Left ventricle myocardium inferior (tissue), 1 donor: ENCODE data around the gene TMF1. TPM values are rescaled to one million over a fixed set of nuclear protein-coding genes. Genes with fewer than 3 reads are reported as not detected.

Source experiments
- DNase-seq: peaks from one replicate; pipeline ENCODE4 v3.0.0-alpha.2; 2020
- H3K27ac ChIP-seq: fragments of 200-600 bp; replicated peaks from 2 replicates; pipeline ENCODE4 v1.8.0; 2021
- H3K27me3 ChIP-seq: fragments of 200-600 bp; 2 replicates; pipeline ENCODE4 v1.8.0; 2021; ENCODE audit warnings: low read depth
- H3K36me3 ChIP-seq: fragments of 200-600 bp; 2 replicates; pipeline ENCODE4 v1.8.0; 2021
- H3K4me1 ChIP-seq: fragments of 200-600 bp; 2 replicates; pipeline ENCODE4 v1.8.0; 2021
- H3K4me3 ChIP-seq: fragments of 200-600 bp; 2 replicates; pipeline ENCODE4 v1.8.0; 2021; ENCODE audit warnings: mild to moderate bottlenecking, moderate library complexity
- H3K9me3 ChIP-seq: fragments of 200-600 bp; replicated peaks from 2 replicates; pipeline ENCODE4 v1.8.0; 2021
- CTCF ChIP-seq: fragments of 200-600 bp; IDR thresholded peaks from 2 replicates; pipeline ENCODE4 v1.8.0; 2021; ENCODE audit warnings: antibody characterized with exemption, mild to moderate bottlenecking, borderline replicate concordance
- intact Hi-C: fragments of 100-400 bp; cut with micrococcal nuclease; formaldehyde crosslinking; loops from one replicate; pipeline ENCODE4 v1.11.0; 2022
- total RNA-seq: library from RNA; stranded (reverse); fragmentation: NEBNext Ultra II Directional; extraction: Animal tissue kit (Norgen Biotek cat#: 25700); gene quantifications from one replicate; pipeline ENCODE4 v1.2.1, GENCODE V29; 2021
- donor health status: DM: no; HTN: yes; CAD: no; lungs with severe emphysema.

The TMF1 gene
- total RNA-seq, 1 donor from 2014 or later = 21.0 TPM

GRCh38 chr3:69072928-69073327, 20.8 kb upstream of the TMF1 start:
- DNase-seq = no peak
- Histone ChIP-seq H3K4me3 (no peak overlapping the region), H3K27me3 (no peaks in the 10 kb centered on the region), H3K27ac (no peak overlapping the region), H3K4me1 (peaks cover 27% of the 10 kb centered on the region), H3K36me3 (peaks cover 61% of the 10 kb centered on the region), H3K9me3 (no peaks in the 10 kb centered on the region)
- TF ChIP-seq CTCF = no peak
- intact Hi-C loops = no loop called here

- intact Hi-C loops = no loop called here
- no peaks in the 10 kb centered on the region for H3K9me3 ChIP-seq
- DNase-seq = no peak
- no peaks in the 10 kb centered on the region for H3K4me1 ChIP-seq
- no peak overlapping the region for H3K4me3 ChIP-seq
- no peaks in the 10 kb centered on the region for H3K27me3 ChIP-seq
- H3K27ac ChIP-seq = no peak overlapping the region
- peaks cover 62% of the 10 kb centered on the region for H3K36me3 ChIP-seq
- no peak for TF ChIP-seq CTCF
Observed at GRCh38 chr3:69066121-69066520, 14.0 kb upstream of the TMF1 start.

GRCh38 chr3:69065318-69065964, 13.3 kb upstream of the TMF1 start:
- Histone ChIP-seq H3K36me3 (peaks cover 62% of the 10 kb centered on the region), H3K27ac (no peak overlapping the region), H3K4me3 (no peak overlapping the region), H3K27me3 (no peaks in the 10 kb centered on the region), H3K9me3 (no peaks in the 10 kb centered on the region), H3K4me1 (no peaks in the 10 kb centered on the region)
- intact Hi-C loops = no loop called here
- DNase-seq = no peak
- no peak for TF ChIP-seq CTCF

GRCh38 chr3:69063636-69064035, 11.5 kb upstream of the TMF1 start:
- Histone ChIP-seq H3K4me1 (no peaks in the 10 kb centered on the region), H3K4me3 (no peak overlapping the region), H3K27ac (no peak overlapping the region), H3K27me3 (no peaks in the 10 kb centered on the region), H3K9me3 (no peaks in the 10 kb centered on the region), H3K36me3 (peaks cover 65% of the 10 kb centered on the region)
- intact Hi-C loops = no loop called here
- no peak for DNase-seq
- TF ChIP-seq CTCF = no peak

DNA sequence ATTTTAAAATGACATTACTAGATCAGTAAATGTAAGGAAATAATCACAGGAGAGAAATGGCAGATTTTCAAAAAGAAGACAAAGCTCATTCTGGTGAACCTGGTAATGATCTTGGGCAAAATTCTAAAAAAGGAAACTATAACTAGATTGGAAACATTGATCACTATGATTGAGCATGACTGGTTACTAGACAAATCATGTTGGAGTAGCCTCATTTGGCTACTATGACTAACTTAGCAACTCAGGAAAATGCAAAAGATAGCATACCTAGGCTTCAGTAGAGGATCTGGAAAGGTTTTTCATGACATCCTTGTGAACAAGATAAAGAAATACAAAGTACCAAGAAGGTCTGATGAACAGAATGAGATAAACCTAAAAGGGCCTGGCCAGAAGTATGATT, 7.6 kb upstream of the TMF1 start:
- intact Hi-C loops = no loop called here
- Histone ChIP-seq H3K9me3 (no peaks in the 10 kb centered on the region), H3K27me3 (no peaks in the 10 kb centered on the region), H3K36me3 (peaks cover 93% of the 10 kb centered on the region), H3K4me1 (no peaks in the 10 kb centered on the region), H3K4me3 (no peak overlapping the region), H3K27ac (no peak overlapping the region)
- DNase-seq = no peak
- TF ChIP-seq CTCF = no peak
